IPS DF 6.9 (cell line): Measurements from ENCODE around the gene NEK9.
A peak's percentile ranks its signal among the peaks of the same experiment; 100 is the strongest.

Source experiments
- DNase-seq: peaks from one replicate; pipeline ENCODE4 v3.0.0-alpha.2; 2013; ENCODE audit warnings: low read depth, low spot score
- H3K27ac ChIP-seq: one replicate; pipeline ENCODE4 v1.5.1; 2013; ENCODE audit warnings: low read length, control low read depth
- H3K27me3 ChIP-seq: 2 replicates; pipeline ENCODE4 v1.6.1; 2013; ENCODE audit warnings: mild to moderate bottlenecking, low read length; ENCODE audit not compliant: control insufficient read depth, insufficient read depth
- H3K36me3 ChIP-seq: 2 replicates; pipeline ENCODE4 v1.6.1; 2013; ENCODE audit warnings: low read length; ENCODE audit not compliant: control insufficient read depth, insufficient read depth
- H3K4me1 ChIP-seq: 2 replicates; pipeline ENCODE4 v1.6.1; 2013; ENCODE audit warnings: low read length; ENCODE audit not compliant: control insufficient read depth, insufficient read depth
- H3K4me3 ChIP-seq: 2 replicates; pipeline ENCODE4 v1.5.1; 2013; ENCODE audit warnings: mild to moderate bottlenecking, low read length
- H3K9me3 ChIP-seq: 2 replicates; pipeline ENCODE4 v1.6.1; 2013; ENCODE audit warnings: low read length, inconsistent platforms; ENCODE audit not compliant: control insufficient read depth, insufficient read depth
- WGBS: extraction: QIAGEN DNeasy Blood & Tissue Kit; methylation state at CpG from one replicate; pipeline ENCODE4 v1.1.7; 2013; ENCODE audit warnings: mixed read lengths, missing lambda C conversion rate; ENCODE audit not compliant: insufficient read length, insufficient coverage; 5-methylcytosine and 5-hydroxymethylcytosine counted together

The NEK9 gene

GRCh38 chr14:75091251-75091650 lies 35.6 kb downstream of the NEK9 start:
- H3K4me3 ChIP-seq = no peak overlapping the region
- peaks cover 2% of the 10 kb centered on the region; the same call in 1 of the 2 replicates for H3K36me3 ChIP-seq
- H3K9me3 ChIP-seq = no peaks in the 10 kb centered on the region
- DNase-seq = no peak
- no peaks in the 10 kb centered on the region for H3K27me3 ChIP-seq
- H3K4me1 ChIP-seq = no peaks in the 10 kb centered on the region
- no peak overlapping the region for H3K27ac ChIP-seq
- WGBS = no CpG with 5 or more reads among the region's 8 CpGs

- Histone ChIP-seq H3K36me3 (peaks cover 2% of the 10 kb centered on the region; the same call in 1 of the 2 replicates), H3K27me3 (no peaks in the 10 kb centered on the region), H3K9me3 (no peaks in the 10 kb centered on the region), H3K27ac (no peak overlapping the region), H3K4me1 (no peaks in the 10 kb centered on the region), H3K4me3 (no peak overlapping the region)
- WGBS = no CpG with 5 or more reads among the region's 3 CpGs
- no peak for DNase-seq
Measured at GRCh38 chr14:75090353-75090752, 36.5 kb downstream of the NEK9 start.

GRCh38 chr14:75088566-75089373 lies 38.1 kb downstream of the NEK9 start:
- DNase-seq = peak; percentile 39
- no CpG with 5 or more reads among the region's 7 CpGs for WGBS
- Histone ChIP-seq H3K27ac (no peak overlapping the region), H3K36me3 (peaks cover 12% of the 10 kb centered on the region; the same call in 1 of the 2 replicates), H3K4me3 (no peak overlapping the region), H3K9me3 (no peaks in the 10 kb centered on the region), H3K27me3 (no peaks in the 10 kb centered on the region), H3K4me1 (no peaks in the 10 kb centered on the region)

- Histone ChIP-seq H3K27me3 (no peaks in the 10 kb centered on the region), H3K36me3 (peaks cover 12% of the 10 kb centered on the region; the same call in 1 of the 2 replicates), H3K9me3 (no peaks in the 10 kb centered on the region), H3K4me1 (no peaks in the 10 kb centered on the region), H3K27ac (no peak overlapping the region), H3K4me3 (no peak overlapping the region)
- no peak for DNase-seq
- WGBS = no CpG with 5 or more reads among the region's 2 CpGs
Measured at GRCh38 chr14:75088153-75088552, 38.7 kb downstream of the NEK9 start.

GRCh38 chr14:75084513-75084912 lies 42.3 kb downstream of the NEK9 start:
- Histone ChIP-seq H3K27me3 (no peaks in the 10 kb centered on the region), H3K4me1 (no peaks in the 10 kb centered on the region), H3K36me3 (peaks cover 12% of the 10 kb centered on the region; the same call in 1 of the 2 replicates), H3K27ac (no peak overlapping the region), H3K9me3 (no peaks in the 10 kb centered on the region), H3K4me3 (no peak overlapping the region)
- no peak for DNase-seq
- no CpG with 5 or more reads among the region's 5 CpGs for WGBS

- peaks cover 12% of the 10 kb centered on the region; the same call in 1 of the 2 replicates for H3K36me3 ChIP-seq
- H3K4me1 ChIP-seq = no peaks in the 10 kb centered on the region
- no peaks in the 10 kb centered on the region for H3K27me3 ChIP-seq
- DNase-seq = no peak
- H3K9me3 ChIP-seq = no peaks in the 10 kb centered on the region
- no peak overlapping the region for H3K27ac ChIP-seq
- no peak overlapping the region for H3K4me3 ChIP-seq
- no CpG with 5 or more reads among the region's 1 CpG for WGBS
Measured at GRCh38 chr14:75083271-75083670, 43.6 kb downstream of the NEK9 start.

GRCh38 chr14:75081660-75082229 lies 45.1 kb downstream of the NEK9 start:
- no peak for DNase-seq
- no peaks in the 10 kb centered on the region for H3K27me3 ChIP-seq
- no peak overlapping the region for H3K4me3 ChIP-seq
- no peaks in the 10 kb centered on the region for H3K9me3 ChIP-seq
- H3K36me3 ChIP-seq = peaks cover 10% of the 10 kb centered on the region; the same call in 1 of the 2 replicates
- H3K27ac ChIP-seq = no peak overlapping the region
- no peaks in the 10 kb centered on the region for H3K4me1 ChIP-seq
- no CpG with 5 or more reads among the region's 2 CpGs for WGBS

- peaks cover 6% of the 10 kb centered on the region; the same call in 1 of the 2 replicates for H3K36me3 ChIP-seq
- H3K4me3 ChIP-seq = no peak overlapping the region
- no peaks in the 10 kb centered on the region for H3K9me3 ChIP-seq
- no peaks in the 10 kb centered on the region for H3K4me1 ChIP-seq
- no CpG with 5 or more reads among the region's 4 CpGs for WGBS
- H3K27me3 ChIP-seq = no peaks in the 10 kb centered on the region
- H3K27ac ChIP-seq = no peak overlapping the region
- no peak for DNase-seq
Measured at GRCh38 chr14:75079521-75079920, 47.3 kb downstream of the NEK9 start.

GRCh38 chr14:75077794-75078193 lies 49.1 kb downstream of the NEK9 start:
- no peaks in the 10 kb centered on the region for H3K36me3 ChIP-seq
- H3K9me3 ChIP-seq = no peaks in the 10 kb centered on the region
- no peak overlapping the region for H3K4me3 ChIP-seq
- no peak for DNase-seq
- H3K27me3 ChIP-seq = no peaks in the 10 kb centered on the region
- H3K4me1 ChIP-seq = no peaks in the 10 kb centered on the region
- H3K27ac ChIP-seq = no peak overlapping the region

- WGBS = no CpG with 5 or more reads among the region's 9 CpGs
- Histone ChIP-seq H3K4me3 (no peak overlapping the region), H3K9me3 (no peaks in the 10 kb centered on the region), H3K36me3 (no peaks in the 10 kb centered on the region), H3K4me1 (no peaks in the 10 kb centered on the region; the same call in 1 of the 2 replicates), H3K27me3 (no peaks in the 10 kb centered on the region), H3K27ac (no peak overlapping the region)
- DNase-seq = no peak
Measured at GRCh38 chr14:75070383-75070782, 56.5 kb downstream of the NEK9 start.
